ENCODE results near the gene TBPL2.
"Not testable (repeated sequence)": the region's sequence is repeated elsewhere in the genome, so short reads cannot be mapped to it uniquely, and the experiment has no call there.

The TBPL2 gene

GRCh38 chr14:55440385-55440784 lies at the start of gene TBPL2:
TBPL2 (minus strand) TSS chr14:55440616; CDS start chr14:55440449, 167 bp downstream.
- no peak for DNase-seq

- no peak for DNase-seq
These were observed 47.8 kb upstream of the TBPL2 start for GRCh38 chr14:55488204-55488603.

- no peak for DNase-seq
These were observed 42.7 kb upstream of the TBPL2 start for GRCh38 chr14:55482936-55483605.

GRCh38 chr14:55481769-55482168 lies 41.4 kb upstream of the TBPL2 start:
- no peak for DNase-seq

- DNase-seq: no peak
These were observed 37.3 kb upstream of the TBPL2 start for GRCh38 chr14:55477680-55478079.

GRCh38 chr14:55476448-55476847 lies 36.0 kb upstream of the TBPL2 start:
- not testable (repeated sequence) for DNase-seq

GRCh38 chr14:55473786-55474185 lies 33.4 kb upstream of the TBPL2 start:
- no peak for DNase-seq

GRCh38 chr14:55470025-55470424 lies 29.6 kb upstream of the TBPL2 start:
- DNase-seq: no peak

GRCh38 chr14:55467307-55467706 lies 26.9 kb upstream of the TBPL2 start:
- no peak for DNase-seq

GRCh38 chr14:55458800-55459515 lies 18.5 kb upstream of the TBPL2 start:
- DNase-seq: no peak

- DNase-seq: no peak
These were observed 17.1 kb upstream of the TBPL2 start for GRCh38 chr14:55457496-55457895.

GRCh38 chr14:55456411-55456810 lies 16.0 kb upstream of the TBPL2 start:
- not testable (repeated sequence) for DNase-seq

- no peak for DNase-seq
These were observed 14.0 kb upstream of the TBPL2 start for GRCh38 chr14:55454264-55455002.

- DNase-seq: no peak
These were observed 11.5 kb upstream of the TBPL2 start for GRCh38 chr14:55451950-55452349.

GRCh38 chr14:55451398-55451797 lies 11.0 kb upstream of the TBPL2 start:
- DNase-seq: no peak

GRCh38 chr14:55450987-55451386 lies 10.6 kb upstream of the TBPL2 start:
- no peak for DNase-seq

- no peak for DNase-seq
These were observed 10.1 kb upstream of the TBPL2 start for GRCh38 chr14:55450539-55450938.

- no peak for DNase-seq
These were observed 9.7 kb upstream of the TBPL2 start for GRCh38 chr14:55450124-55450523.

GRCh38 chr14:55449116-55449515 lies 8.7 kb upstream of the TBPL2 start:
- DNase-seq: no peak

- DNase-seq: no peak
These were observed 7.8 kb upstream of the TBPL2 start for GRCh38 chr14:55448141-55448614.

- DNase-seq: no peak
These were observed 6.4 kb upstream of the TBPL2 start for GRCh38 chr14:55446833-55447232.

- peak; percentile 42 to 65 for DNase-seq
These were observed 5.8 kb upstream of the TBPL2 start for GRCh38 chr14:55446127-55446736.

GRCh38 chr14:55441286-55441685 lies 870 bp upstream of the TBPL2 start:
- no peak for DNase-seq
